ENCODE data around the gene SAP30BP. TPM values are rescaled to one million over a fixed set of nuclear protein-coding genes. Genes with fewer than 3 reads are reported as not detected.

SAP30BP gene
- total and polyA plus RNA-seq, 8 donors: 24.6 to 154 (median 72.9) TPM

DNA sequence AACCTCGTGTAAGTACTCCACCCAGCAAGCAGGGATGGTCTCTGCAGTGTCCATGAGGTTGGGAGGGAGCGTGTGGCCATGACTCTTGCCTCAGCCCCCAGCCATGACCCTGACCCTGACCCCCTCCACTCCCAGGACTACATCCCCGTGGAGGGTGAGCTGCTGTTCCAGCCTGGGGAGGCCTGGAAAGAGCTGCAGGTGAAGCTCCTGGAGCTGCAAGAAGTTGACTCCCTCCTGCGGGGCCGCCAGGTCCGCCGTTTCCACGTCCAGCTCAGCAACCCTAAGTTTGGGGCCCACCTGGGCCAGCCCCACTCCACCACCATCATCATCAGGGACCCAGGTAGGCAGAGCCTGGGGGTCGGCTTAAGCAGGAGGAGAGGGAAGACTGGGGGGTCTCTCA lies 81.6 kb downstream of the SAP30BP start:
- intact Hi-C loops (cut with DNase I; ENCODE audit: low total_unique reads): loop anchor here (5.0 kb wide), 1 partner anchor 116 kb away; the partner anchor contains the start of gene SMIM5
- Histone ChIP-seq H3K4me3 (no peak overlapping the region), H3K36me3 (peaks cover 6 to 89% (median 68%) of the 10 kb centered on the region in 4 donors), H3K27ac (no peak overlapping the region), H3K4me1 (peaks cover 3 to 38% (median 18%) of the 10 kb centered on the region in 4 donors), H3K27me3 (no peaks in the 10 kb centered on the region), H3K9me3 (no peaks in the 10 kb centered on the region)
- TF ChIP-seq POLR2AphosphoS5 (IDR thresholded peaks at IDR 0.05): no peak
- TF ChIP-seq, protein P1, sequence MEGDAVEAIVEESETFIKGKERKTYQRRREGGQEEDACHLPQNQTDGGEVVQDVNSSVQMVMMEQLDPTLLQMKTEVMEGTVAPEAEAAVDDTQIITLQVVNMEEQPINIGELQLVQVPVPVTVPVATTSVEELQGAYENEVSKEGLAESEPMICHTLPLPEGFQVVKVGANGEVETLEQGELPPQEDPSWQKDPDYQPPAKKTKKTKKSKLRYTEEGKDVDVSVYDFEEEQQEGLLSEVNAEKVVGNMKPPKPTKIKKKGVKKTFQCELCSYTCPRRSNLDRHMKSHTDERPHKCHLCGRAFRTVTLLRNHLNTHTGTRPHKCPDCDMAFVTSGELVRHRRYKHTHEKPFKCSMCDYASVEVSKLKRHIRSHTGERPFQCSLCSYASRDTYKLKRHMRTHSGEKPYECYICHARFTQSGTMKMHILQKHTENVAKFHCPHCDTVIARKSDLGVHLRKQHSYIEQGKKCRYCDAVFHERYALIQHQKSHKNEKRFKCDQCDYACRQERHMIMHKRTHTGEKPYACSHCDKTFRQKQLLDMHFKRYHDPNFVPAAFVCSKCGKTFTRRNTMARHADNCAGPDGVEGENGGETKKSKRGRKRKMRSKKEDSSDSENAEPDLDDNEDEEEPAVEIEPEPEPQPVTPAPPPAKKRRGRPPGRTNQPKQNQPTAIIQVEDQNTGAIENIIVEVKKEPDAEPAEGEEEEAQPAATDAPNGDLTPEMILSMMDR (IDR thresholded peaks at IDR 0.05): no peak
- WGBS, 5 donors: 86 to 89% (median 87%) methylated on average over 9 of the region's 9 CpGs
- no peak for DNase-seq

DNA sequence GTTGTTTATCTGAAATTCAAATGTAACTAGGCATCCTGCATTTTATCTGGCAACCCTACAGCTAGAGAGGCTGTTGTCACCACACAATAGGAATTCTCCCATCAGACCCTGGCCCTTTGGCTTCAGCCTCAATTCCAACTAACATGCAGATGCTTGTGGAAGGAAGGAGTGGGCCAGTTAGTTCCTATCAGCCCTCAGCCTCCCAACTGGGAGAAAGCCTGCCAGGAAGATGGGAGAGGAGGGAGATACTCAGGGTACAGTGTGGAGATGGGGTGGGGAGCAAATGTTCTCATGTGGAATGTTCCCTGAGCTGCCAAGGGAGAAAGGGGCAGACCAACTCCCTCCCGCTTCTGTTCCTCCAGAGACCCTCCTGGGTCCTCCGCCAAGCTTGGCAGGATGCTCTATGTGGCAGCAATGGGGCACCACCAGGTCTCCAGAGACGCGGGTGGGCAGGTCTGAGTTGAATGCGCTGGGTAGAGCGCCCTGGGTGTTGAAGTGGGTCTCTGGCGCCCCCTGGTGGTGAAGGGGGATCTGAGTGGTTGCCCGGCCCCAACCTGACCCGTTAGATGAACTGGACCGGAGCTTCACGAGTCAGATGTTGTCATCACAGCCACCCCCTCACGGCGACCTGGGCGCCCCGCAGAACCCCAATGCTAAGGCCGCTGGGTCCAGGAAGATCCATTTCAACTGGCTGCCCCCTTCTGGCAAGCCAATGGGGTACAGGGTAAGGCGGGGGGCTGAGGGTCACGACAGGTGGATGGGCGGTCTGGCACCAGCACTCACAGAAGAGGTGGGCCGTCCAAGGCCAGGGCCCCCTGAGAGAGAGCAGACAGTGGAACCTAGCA lies 82.6 kb downstream of the SAP30BP start:
- 29 to 41% (median 31%) methylated on average over 16 to 20 of the region's 20 CpGs for WGBS, 5 donors
- H3K27me3 ChIP-seq: no peaks in the 10 kb centered on the region
- peaks cover 8 to 89% (median 67%) of the 10 kb centered on the region in 4 donors for H3K36me3 ChIP-seq
- peak in 1 of 3 donors; percentile 32 for TF ChIP-seq POLR2AphosphoS5 (IDR thresholded peaks at IDR 0.05)
- no peak for TF ChIP-seq EP300 (IDR thresholded peaks at IDR 0.05)
- no peak for TF ChIP-seq POLR2A (IDR thresholded peaks at IDR 0.05)
- TF ChIP-seq, protein P1 (IDR thresholded peaks at IDR 0.05): peak in 5 of 7 experiments; percentile 70 to 96 (median 90)
- H3K9me3 ChIP-seq: no peaks in the 10 kb centered on the region
- peaks cover 12 to 48% (median 27%) of the 10 kb centered on the region in 4 donors for H3K4me1 ChIP-seq
- intact Hi-C loops (cut with DNase I; ENCODE audit: low total_unique reads): loop anchor here (5.0 kb wide), 1 partner anchor 117 kb away; the partner anchor contains the start of gene SMIM5
- peak; percentile 89 to 91 for DNase-seq
- H3K27ac ChIP-seq: no peak overlapping the region
- H3K4me3 ChIP-seq: no peak overlapping the region

DNA sequence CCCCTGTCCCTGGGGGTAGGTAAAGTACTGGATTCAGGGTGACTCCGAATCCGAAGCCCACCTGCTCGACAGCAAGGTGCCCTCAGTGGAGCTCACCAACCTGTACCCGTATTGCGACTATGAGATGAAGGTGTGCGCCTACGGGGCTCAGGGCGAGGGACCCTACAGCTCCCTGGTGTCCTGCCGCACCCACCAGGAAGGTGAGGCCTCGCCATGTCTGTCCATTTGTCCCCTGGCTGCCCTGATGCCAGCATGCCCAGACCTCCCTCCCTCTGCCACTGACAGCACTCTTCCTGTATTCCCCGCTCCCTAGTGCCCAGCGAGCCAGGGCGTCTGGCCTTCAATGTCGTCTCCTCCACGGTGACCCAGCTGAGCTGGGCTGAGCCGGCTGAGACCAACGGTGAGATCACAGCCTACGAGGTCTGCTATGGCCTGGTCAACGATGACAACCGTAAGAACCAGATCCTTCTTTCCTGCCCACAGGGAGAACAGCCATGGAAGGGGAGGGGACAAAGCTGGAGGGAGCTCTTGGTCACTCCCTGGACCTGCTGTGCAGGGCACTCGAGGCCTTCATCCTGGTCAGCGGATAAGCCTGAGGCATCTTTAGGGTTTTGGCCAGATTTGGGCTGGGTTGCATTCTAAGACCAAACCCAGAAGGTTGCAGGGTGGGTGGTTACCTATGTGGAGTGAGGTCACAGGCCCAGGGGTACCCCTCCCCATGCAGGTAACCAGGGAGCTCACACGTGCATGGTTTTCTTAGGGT lies 83.7 kb downstream of the SAP30BP start:
- no peaks in the 10 kb centered on the region for H3K27me3 ChIP-seq
- WGBS, 5 donors: 88 to 91% (median 90%) methylated on average over 23 of the region's 23 CpGs
- peaks cover 12 to 57% (median 32%) of the 10 kb centered on the region in 4 donors for H3K4me1 ChIP-seq
- TF ChIP-seq EP300 (IDR thresholded peaks at IDR 0.05) (no peak), POLR2A (IDR thresholded peaks at IDR 0.05) (no peak), POLR2AphosphoS5 (IDR thresholded peaks at IDR 0.05) (no peak)
- TF ChIP-seq, protein P1 (IDR thresholded peaks at IDR 0.05): no peak
- intact Hi-C loops (cut with DNase I; ENCODE audit: low total_unique reads): no loop called here
- no peak overlapping the region for H3K4me3 ChIP-seq
- no peak for DNase-seq
- no peaks in the 10 kb centered on the region for H3K9me3 ChIP-seq
- H3K27ac ChIP-seq: no peak overlapping the region
- H3K36me3 ChIP-seq: peaks cover 13 to 89% (median 71%) of the 10 kb centered on the region in 4 donors

DNA sequence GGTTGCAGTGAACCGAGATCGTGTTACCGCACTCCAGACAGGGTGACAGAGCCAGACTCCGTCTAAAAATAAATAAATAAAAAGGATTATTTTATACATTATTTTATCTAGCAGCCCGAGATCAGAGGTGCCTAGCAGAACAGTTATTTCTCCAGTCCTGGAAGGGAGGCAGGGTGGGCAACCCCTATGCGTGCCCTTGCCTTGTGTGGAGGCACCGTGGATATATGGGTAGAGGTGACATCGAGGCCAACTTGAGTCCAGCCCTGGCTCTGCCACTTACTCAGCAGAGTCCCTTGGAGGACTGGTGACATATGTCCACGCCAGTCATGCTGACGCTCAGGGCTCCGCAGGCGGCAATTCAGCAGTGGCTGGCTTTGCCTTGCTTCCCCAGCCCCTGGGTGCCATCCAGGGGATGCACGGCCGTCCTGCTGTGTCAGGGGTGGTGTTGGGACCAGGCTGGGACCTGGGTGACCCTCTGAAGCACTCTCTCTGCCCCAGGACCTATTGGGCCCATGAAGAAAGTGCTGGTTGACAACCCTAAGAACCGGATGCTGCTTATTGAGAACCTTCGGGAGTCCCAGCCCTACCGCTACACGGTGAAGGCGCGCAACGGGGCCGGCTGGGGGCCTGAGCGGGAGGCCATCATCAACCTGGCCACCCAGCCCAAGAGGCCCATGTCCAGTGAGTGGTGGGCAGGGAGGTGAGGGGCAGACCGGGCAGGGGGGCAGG lies 84.7 kb downstream of the SAP30BP start:
- H3K9me3 ChIP-seq: no peaks in the 10 kb centered on the region
- peaks cover 20 to 90% (median 73%) of the 10 kb centered on the region in 4 donors for H3K36me3 ChIP-seq
- intact Hi-C loops (cut with DNase I; ENCODE audit: low total_unique reads): no loop called here
- peaks cover 12 to 57% (median 32%) of the 10 kb centered on the region in 4 donors for H3K4me1 ChIP-seq
- no peak for DNase-seq
- no peak overlapping the region for H3K4me3 ChIP-seq
- 84 to 91% (median 88%) methylated on average over 16 to 24 of the region's 24 CpGs for WGBS, 5 donors
- no peak overlapping the region for H3K27ac ChIP-seq
- TF ChIP-seq POLR2A (IDR thresholded peaks at IDR 0.05) (no peak), POLR2AphosphoS5 (IDR thresholded peaks at IDR 0.05) (no peak), EP300 (IDR thresholded peaks at IDR 0.05) (no peak)
- TF ChIP-seq, protein P1 (IDR thresholded peaks at IDR 0.05): no peak
- no peaks in the 10 kb centered on the region for H3K27me3 ChIP-seq
